Keratinocyte (primary cell): ENCODE data around the gene NYAP2.

Experiments
- EZH2 ChIP-seq: IDR thresholded peaks from one replicate; pipeline ENCODE4 v1.6.1; 2012; ENCODE audit warnings: inconsistent platforms, mild to moderate bottlenecking, low read length, moderate library complexity
- TF ChIP-seq, protein P1 (sequence below), 3 experiments: IDR thresholded peaks in 1 of 3; conservative IDR thresholded peaks in 1 of 3; optimal IDR thresholded peaks in 1 of 3; 2 replicates in 2 of 3; 3 replicates in 1 of 3; pipeline versions ENCODE3 to v1.5.1; 2011; ENCODE audit warnings: low read length in 3 of 3, mild to moderate bottlenecking in 3 of 3, moderate library complexity in 2 of 3, control low read depth in 1 of 3, inconsistent platforms in 1 of 3; ENCODE audit not compliant: insufficient read depth in 2 of 3; ENCODE audit errors: extremely low read depth in 1 of 3

DNA sequence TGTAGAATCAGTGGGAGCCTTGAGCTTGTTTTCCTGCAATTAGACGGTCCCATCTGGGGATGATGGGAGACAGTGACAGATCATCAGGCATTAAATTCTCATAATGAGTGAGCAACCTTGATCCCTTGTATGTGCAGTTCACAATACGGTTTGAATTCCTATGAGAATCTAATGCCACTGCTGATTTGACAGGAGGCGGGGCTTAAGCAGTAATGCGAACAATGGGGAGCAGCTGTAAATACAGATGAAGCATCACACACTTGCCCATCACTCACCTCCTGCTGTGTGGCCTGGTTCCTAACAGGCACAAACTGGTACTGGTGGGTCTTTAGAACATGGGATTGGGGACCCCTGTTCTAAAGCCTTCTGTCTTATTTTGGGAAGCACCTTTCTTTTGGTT is 17.9 kb upstream of the NYAP2 start:
- TF ChIP-seq, protein P1, sequence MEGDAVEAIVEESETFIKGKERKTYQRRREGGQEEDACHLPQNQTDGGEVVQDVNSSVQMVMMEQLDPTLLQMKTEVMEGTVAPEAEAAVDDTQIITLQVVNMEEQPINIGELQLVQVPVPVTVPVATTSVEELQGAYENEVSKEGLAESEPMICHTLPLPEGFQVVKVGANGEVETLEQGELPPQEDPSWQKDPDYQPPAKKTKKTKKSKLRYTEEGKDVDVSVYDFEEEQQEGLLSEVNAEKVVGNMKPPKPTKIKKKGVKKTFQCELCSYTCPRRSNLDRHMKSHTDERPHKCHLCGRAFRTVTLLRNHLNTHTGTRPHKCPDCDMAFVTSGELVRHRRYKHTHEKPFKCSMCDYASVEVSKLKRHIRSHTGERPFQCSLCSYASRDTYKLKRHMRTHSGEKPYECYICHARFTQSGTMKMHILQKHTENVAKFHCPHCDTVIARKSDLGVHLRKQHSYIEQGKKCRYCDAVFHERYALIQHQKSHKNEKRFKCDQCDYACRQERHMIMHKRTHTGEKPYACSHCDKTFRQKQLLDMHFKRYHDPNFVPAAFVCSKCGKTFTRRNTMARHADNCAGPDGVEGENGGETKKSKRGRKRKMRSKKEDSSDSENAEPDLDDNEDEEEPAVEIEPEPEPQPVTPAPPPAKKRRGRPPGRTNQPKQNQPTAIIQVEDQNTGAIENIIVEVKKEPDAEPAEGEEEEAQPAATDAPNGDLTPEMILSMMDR (optimal IDR thresholded peaks at IDR 0.05 in 1 of 3, IDR thresholded peaks at IDR 0.05 in 1 of 3, conservative IDR thresholded peaks at IDR 0.05 in 1 of 3; ENCODE audit: extremely low read depth in 1 of 3, insufficient read depth in 2 of 3, low read length in 3 of 3): no peak
- TF ChIP-seq EZH2: no peak
